GM21576 (cell line): ENCODE results near the gene PDPR.
"Not testable (repeated sequence)": the region's sequence is repeated elsewhere in the genome, so short reads cannot be mapped to it uniquely, and the experiment has no call there.

Experiments used
- ATAC-seq: cut with Tn5 transposase; IDR thresholded peaks from one replicate; pipeline ENCODE4 v1.9.1; 2021; ENCODE audit warnings: mild to moderate bottlenecking, moderate library complexity; ENCODE audit not compliant: unreplicated experiment

PDPR gene

DNA sequence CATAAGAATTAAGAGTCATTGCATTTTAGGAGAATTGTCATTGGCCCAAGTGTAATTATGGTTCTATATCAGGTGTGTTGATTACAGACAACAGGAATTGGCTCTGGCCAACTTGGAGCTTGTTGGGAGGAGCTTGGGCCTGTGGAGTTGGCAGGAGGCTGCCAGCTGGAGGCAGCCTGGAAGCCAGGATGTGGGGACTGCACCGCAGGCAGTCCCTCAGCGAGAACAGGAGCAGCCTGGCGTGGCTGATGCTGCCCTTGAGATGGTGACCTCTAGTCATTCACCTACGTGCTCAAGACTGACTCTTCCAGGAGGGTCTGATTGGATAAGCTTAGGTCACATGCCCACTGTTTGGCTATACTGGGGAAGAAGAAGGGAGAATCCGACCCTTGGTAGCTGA lies 13.6 kb downstream of the PDPR start:
- not testable (repeated sequence) for ATAC-seq

DNA sequence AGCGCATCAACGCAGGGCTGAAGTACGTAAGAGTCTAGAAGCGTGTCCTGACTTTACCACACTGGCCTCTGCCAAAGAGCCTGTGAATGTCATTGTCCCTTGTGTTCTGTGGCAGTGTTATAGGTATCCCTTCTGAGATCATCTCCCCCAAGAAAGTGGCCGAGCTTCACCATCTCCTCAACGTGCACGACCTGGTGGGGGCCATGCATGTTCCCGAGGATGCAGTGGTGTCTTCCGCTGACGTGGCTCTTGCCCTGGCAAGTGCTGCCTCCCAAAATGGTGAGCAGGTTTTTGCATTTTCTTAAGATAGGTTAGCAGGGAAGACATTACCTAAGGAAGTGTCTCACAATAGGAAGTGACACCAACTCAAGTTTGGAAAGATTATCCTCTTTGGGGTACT lies 14.7 kb downstream of the PDPR start:
- ATAC-seq: not testable (repeated sequence)

- ATAC-seq: not testable (repeated sequence)
Observed at GRCh38 chr16:70135796-70136195, 21.7 kb downstream of the PDPR start.

GRCh38 chr16:70136595-70136994 lies 22.5 kb downstream of the PDPR start:
- ATAC-seq: not testable (repeated sequence)

DNA sequence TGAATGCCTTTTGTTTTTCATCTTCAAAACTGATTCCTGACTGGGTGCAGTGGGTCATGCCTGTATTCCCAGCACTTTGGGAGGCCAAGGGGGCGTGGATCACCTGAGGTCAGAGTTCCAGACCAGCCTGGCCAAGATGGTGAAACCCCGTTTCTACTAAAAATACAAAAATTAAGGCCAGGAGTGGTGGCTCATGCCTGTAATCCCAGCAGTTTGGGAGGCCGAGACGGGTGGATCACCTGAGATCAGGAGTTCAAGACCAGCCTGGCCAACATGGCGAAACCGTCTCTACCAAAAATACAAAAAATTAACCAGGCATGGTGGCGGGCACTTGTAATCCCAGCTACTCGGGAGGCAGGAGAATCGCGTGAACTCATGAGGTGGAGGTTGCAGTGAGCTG lies 28.6 kb downstream of the PDPR start:
- ATAC-seq: not testable (repeated sequence)

- not testable (repeated sequence) for ATAC-seq
Observed at GRCh38 chr16:70143231-70143895, 29.2 kb downstream of the PDPR start.

GRCh38 chr16:70147853-70148252 lies 33.7 kb downstream of the PDPR start:
- not testable (repeated sequence) for ATAC-seq

GRCh38 chr16:70148453-70148852 lies 34.3 kb downstream of the PDPR start:
- ATAC-seq: not testable (repeated sequence)

DNA sequence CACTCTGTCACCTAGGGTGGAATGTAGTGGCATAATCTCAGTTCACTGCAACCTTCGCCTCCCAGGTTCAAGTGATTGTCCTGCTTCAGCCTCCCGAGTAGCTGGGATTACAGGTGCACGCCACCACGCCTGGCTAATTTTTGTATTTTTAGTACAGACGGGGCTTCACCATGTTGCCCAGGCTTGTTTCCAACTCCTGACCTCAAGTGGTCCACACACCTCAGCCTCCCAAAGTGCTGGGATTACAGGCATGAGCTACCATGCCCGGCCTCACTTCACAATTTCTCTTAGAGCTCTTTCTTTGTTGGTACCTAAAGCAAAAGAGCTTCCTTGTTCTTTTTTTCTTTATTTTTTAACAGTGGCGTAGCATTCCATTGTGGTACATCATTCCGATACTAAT lies 35.2 kb downstream of the PDPR start:
- ATAC-seq: not testable (repeated sequence)

DNA sequence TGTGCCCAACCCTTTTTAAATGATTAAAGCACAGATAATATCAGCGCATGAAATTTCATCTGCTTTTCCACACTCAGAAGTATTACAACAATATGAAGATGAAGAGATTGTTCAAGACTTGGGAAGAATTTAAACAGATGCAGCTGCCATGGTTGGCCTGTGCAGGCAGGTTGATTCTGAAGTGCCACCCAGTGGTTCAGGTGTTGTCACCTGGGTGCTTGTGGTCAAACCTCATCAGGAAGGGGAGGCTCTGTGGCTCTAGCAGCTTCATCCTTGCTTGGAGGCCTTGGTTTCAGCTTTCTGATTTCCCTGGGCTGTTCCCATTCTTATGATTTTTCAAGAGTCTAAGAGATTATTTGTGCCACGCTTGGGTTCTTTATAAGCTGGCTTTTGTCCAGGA lies 37.3 kb downstream of the PDPR start:
- ATAC-seq: no peak

DNA sequence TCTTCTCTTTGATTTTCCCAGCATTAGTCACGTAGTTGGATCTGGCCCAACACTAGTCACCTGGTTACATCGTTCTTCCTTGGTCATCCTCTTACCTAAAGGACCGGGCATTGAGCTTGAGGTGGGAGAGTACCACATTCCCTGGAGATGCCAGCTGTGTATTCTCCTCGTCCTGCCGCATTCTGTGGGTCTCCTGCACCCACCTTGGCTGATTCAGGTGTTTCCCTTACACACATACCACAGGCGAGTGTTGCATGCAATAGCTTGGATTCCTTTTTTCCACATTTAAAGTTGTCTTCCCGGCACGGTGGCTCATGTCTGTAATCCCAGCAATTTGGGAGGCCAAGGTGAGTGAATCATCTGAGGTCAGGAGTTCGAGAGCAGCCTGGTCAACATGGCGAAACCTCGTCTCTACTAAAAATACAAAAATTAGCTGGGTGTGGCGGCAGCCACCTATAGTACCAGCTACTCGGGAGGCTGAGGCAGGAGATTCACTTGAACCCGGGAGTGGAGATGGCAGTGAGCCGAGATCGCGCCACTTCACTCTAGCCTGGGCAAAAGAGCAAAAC lies 37.9 kb downstream of the PDPR start:
- ATAC-seq: no peak

DNA sequence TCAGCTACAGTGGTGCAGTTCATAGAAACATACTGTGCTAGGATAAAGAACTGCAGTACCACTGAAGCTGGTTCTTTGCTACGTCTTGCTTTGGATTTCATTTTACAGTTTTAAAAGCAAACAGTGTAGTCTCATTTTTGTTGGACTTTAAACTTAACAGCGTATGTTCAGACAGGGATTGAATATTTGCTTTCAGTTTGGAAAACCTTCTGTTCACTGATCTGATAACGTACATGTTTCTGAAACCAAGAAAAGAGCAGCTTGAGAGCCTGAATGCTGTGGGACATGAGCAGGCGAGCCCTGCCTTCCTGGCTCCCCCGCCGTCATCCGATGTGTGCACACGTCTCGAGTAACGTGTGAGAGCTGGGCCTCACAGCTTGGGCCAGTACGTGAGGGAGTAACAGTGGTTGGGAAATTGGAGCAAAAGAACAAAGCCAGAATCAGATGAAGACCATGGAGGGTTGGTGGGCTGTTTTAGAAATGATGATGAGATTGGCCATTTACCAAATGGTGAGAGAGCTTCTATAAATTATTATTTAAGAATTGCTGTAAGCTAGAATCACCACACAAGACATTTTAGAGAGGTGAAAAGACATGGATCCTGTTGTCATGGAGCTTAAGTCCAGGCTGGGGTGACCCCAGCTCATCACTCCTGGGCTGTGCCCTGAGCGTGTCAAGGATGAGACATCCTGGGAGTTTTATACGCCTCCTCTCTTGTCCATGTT lies 38.6 kb downstream of the PDPR start:
- no peak for ATAC-seq

DNA sequence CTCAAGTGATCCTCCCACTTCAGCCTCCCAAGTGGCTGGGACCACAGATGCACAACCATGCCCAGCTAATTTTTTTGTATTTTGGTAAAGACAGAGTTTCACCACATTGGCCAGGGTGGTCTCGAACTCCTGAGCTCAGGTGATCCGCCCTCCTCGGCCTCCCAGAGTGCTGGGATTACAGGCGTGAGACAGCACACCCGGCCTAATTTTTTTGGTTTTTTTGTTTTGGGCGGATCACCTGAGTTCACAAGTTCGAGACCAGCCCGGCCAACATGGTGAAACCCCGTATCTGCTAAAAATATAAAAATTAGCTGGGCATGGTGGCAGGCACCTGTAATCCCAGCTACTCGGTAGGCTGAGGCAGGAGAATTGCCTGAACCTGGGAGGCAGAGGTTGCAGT lies 40.6 kb downstream of the PDPR start:
- ATAC-seq: not testable (repeated sequence)

GRCh38 chr16:70156207-70156978 lies 42.3 kb downstream of the PDPR start:
- ATAC-seq: no peak

GRCh38 chr16:70157105-70157476 lies 43.0 kb downstream of the PDPR start:
- ATAC-seq: no peak

GRCh38 chr16:70157477-70158260 lies 43.5 kb downstream of the PDPR start:
- ATAC-seq: no peak

- ATAC-seq: no peak
Observed at GRCh38 chr16:70158261-70158939, 44.3 kb downstream of the PDPR start.

- no peak for ATAC-seq
Observed at GRCh38 chr16:70159355-70160348, 45.5 kb downstream of the PDPR start.

DNA sequence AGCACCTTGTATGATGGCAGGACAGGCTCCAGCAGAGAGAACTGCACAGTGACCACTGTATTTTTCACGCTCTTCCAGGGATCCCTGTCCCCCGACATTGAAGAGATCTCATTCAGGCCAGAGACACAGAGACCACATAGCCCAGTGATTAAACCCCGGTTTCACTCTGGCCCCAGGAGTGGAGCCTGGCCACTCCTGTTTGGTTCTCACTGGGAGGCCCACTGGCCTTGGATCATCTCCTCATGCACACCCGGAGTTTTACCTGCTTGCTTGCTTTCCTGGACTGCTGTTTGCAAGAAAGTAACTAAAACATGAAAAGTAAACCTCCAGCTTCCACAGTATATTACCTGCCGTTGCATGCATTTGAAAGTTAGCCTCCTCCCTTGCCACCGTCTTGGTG lies 46.3 kb downstream of the PDPR start:
- ATAC-seq: no peak
